Adrenal gland (tissue), 12 donors: Measurements from ENCODE around the gene PRKN. TPM values are rescaled to one million over a fixed set of nuclear protein-coding genes. Genes with fewer than 3 reads are reported as not detected.

Experiments
- DNase-seq, 7 donors: peaks; one replicate each; pipeline ENCODE4 v3.0.0-alpha.2; 2019 to 2020
- H3K27ac ChIP-seq, 5 donors: fragments of 200-600 bp; sonication (generic) in 4 of 5; 1 replicate in 3 of 5; 2 replicates in 2 of 5; pipeline versions ENCODE4 v1.5.1 to v1.8.0; 2016 to 2020; ENCODE audit warnings: mild to moderate bottlenecking in 1 of 5
- H3K27me3 ChIP-seq: fragments of 200-600 bp; 2 replicates; pipeline ENCODE4 v1.8.0; 2021
- H3K36me3 ChIP-seq, 2 donors: fragments of 200-600 bp; replicated peaks in 1 of 2; 1 replicate in 1 of 2; 2 replicates in 1 of 2; pipeline versions ENCODE4 v1.5.1 to v1.8.0; 2018 to 2022
- H3K4me1 ChIP-seq, 2 donors: fragments of 200-600 bp; replicated peaks in 1 of 2; 1 replicate in 1 of 2; 2 replicates in 1 of 2; pipeline versions ENCODE4 v1.5.1 to v1.8.0; 2018 to 2021
- H3K4me3 ChIP-seq, 4 donors: fragments of 200-600 bp; sonication (generic) in 3 of 4; one replicate each; pipeline ENCODE4 v1.5.1; 2016 to 2018
- H3K9me3 ChIP-seq, 3 donors: fragments of 200-600 bp; sonication (generic) in 1 of 3; replicated peaks in 1 of 3; 1 replicate in 2 of 3; 2 replicates in 1 of 3; pipeline versions ENCODE4 v1.5.1 to v1.8.0; 2016 to 2021
- CTCF ChIP-seq, 6 experiments: fragments of 450-650 bp in 4 of 6; fragments of 200-600 bp in 2 of 6; sonication (generic) in 1 of 6; IDR thresholded peaks; 1 replicate in 5 of 6; 2 replicates in 1 of 6; pipeline versions ENCODE4 v1.5.1 to v1.8.0; 2016 to 2021; ENCODE audit warnings: antibody characterized with exemption in 6 of 6, mild to moderate bottlenecking in 2 of 6, moderate library complexity in 1 of 6
- POLR2A ChIP-seq, 2 donors: fragments of 450-650 bp; IDR thresholded peaks; one replicate each; pipeline ENCODE4 v1.6.1; 2017; ENCODE audit warnings: antibody characterized with exemption in 2 of 2, mild to moderate bottlenecking in 2 of 2, moderate library complexity in 1 of 2
- whole genome bisulfite sequencing, 4 donors: extraction: QIAGEN DNeasy Blood & Tissue Kit in 2 of 4; methylation state at CpG; one replicate each; pipeline versions ENCODE4 v1.1.5 to v1.1.7; 2013 to 2017; 5-methylcytosine and 5-hydroxymethylcytosine counted together
- intact Hi-C, 2 donors: fragments of 100-400 bp; cut with DNase I; formaldehyde crosslinking; loops; one replicate each; pipeline versions ENCODE4 v1.14.1 to v1.15.0; 2022 to 2023
- polyA plus RNA-seq, 3 donors: library from polyadenylated mRNA; stranded (reverse); fragments of 200-250 nt in 2 of 3; fragments of 350-450 nt in 1 of 3; fragmentation: Illumina TruSeq in 1 of 3; extraction: RNeasy Lipid Tissue Mini Kit (QIAGEN cat#74804) in 1 of 3; gene quantifications; one replicate each; pipeline ENCODE4 v1.2.3, GENCODE V29; 2013 to 2014
- total RNA-seq, 9 donors: library from RNA; depleted of rRNA in 4 of 9; stranded (reverse); fragments of >200 nt in 4 of 9; fragments of 120-200 nt in 1 of 9; fragmentation: NEBNext Ultra II Directional in 1 of 9; extraction: Animal tissue kit (Norgen Biotek cat#: 25700) in 1 of 9; gene quantifications; one replicate each; pipeline versions ENCODE4 v1.1.0 to v1.2.4, GENCODE V29; 2013 to 2023
- donor health status: healthy with polysubstance abuse.
- donor health status: Bipolar disorder and iron deficiency.
- donor health status: DM: yes; HTN: yes; CAD: no.
- donor health status: DM: no; HTN: no; CAD: no.
- donor health status: DM: no; HTN: no; CAD: no.
- donor health status: DM: yes; HTN: yes; CAD: no.

The PRKN gene
- total and polyA plus RNA-seq, 12 donors = 1.9 to 159 (median 13.3) TPM

- no peaks in the 10 kb centered on the region for H3K9me3 ChIP-seq
- intact Hi-C loops = loop anchor here (10.0 kb wide), 2 partner anchors 207 to 277 kb away; no protein-coding TSS in a partner anchor
- WGBS, 4 donors = 29 to 42% (median 38%) methylated on average over 6 to 8 of the region's 8 CpGs
- no peaks in the 10 kb centered on the region for H3K27me3 ChIP-seq
- DNase-seq = peak in 1 of 7 donors; percentile 13
- no peak for TF ChIP-seq POLR2A (IDR thresholded peaks at IDR 0.05)
- no peak overlapping the region for H3K27ac ChIP-seq
- H3K36me3 ChIP-seq = no peaks in the 10 kb centered on the region
- H3K4me3 ChIP-seq = no peak overlapping the region
- peaks cover 6 to 7% of the 10 kb centered on the region in 2 donors for H3K4me1 ChIP-seq
Measured at GRCh38 chr6:161417717-161418462, 1309.7 kb downstream of the PRKN start.

- WGBS, 4 donors = 60 to 78% (median 70%) methylated on average over 12 to 17 of the region's 17 CpGs
- Histone ChIP-seq H3K27ac (no peak overlapping the region), H3K4me1 (no peaks in the 10 kb centered on the region), H3K9me3 (no peaks in the 10 kb centered on the region), H3K4me3 (no peak overlapping the region), H3K36me3 (no peaks in the 10 kb centered on the region), H3K27me3 (no peaks in the 10 kb centered on the region)
- DNase-seq = no peak
- no peak for TF ChIP-seq CTCF (IDR thresholded peaks at IDR 0.05)
- TF ChIP-seq POLR2A (IDR thresholded peaks at IDR 0.05) = no peak
- intact Hi-C loops = loop anchor here (10.0 kb wide), 2 partner anchors 209 to 279 kb away; no protein-coding TSS in a partner anchor
Measured at GRCh38 chr6:161415302-161415855, 1312.2 kb downstream of the PRKN start.

GRCh38 chr6:161414707-161415106 is 1312.9 kb downstream of the PRKN start:
- TF ChIP-seq CTCF (IDR thresholded peaks at IDR 0.05) = no peak
- TF ChIP-seq POLR2A (IDR thresholded peaks at IDR 0.05) = no peak
- Histone ChIP-seq H3K27ac (no peak overlapping the region), H3K27me3 (no peaks in the 10 kb centered on the region), H3K9me3 (no peaks in the 10 kb centered on the region), H3K4me1 (no peaks in the 10 kb centered on the region), H3K36me3 (no peaks in the 10 kb centered on the region), H3K4me3 (no peak overlapping the region)
- DNase-seq = no peak
- intact Hi-C loops = loop anchor here (10.0 kb wide), 2 partner anchors 210 to 280 kb away; no protein-coding TSS in a partner anchor
- 72 to 87% (median 77%) methylated on average over 9 of the region's 9 CpGs for WGBS, 4 donors

- H3K36me3 ChIP-seq = no peaks in the 10 kb centered on the region
- H3K27me3 ChIP-seq = no peaks in the 10 kb centered on the region
- WGBS, 4 donors = 37 to 55% (median 48%) methylated on average over 11 of the region's 11 CpGs
- no peaks in the 10 kb centered on the region for H3K9me3 ChIP-seq
- no peak overlapping the region for H3K27ac ChIP-seq
- intact Hi-C loops = loop anchor here (10.0 kb wide), 2 partner anchors 211 to 281 kb away; no protein-coding TSS in a partner anchor
- TF ChIP-seq POLR2A (IDR thresholded peaks at IDR 0.05) (no peak), CTCF (IDR thresholded peaks at IDR 0.05) (no peak)
- H3K4me1 ChIP-seq = no peaks in the 10 kb centered on the region
- peak in 3 of 7 donors; percentile 27 to 63 (median 31) for DNase-seq
- no peak overlapping the region for H3K4me3 ChIP-seq
Measured at GRCh38 chr6:161414180-161414579, 1313.4 kb downstream of the PRKN start.
